Heart left ventricle (tissue), 13 donors: ENCODE measurements around the gene MEGF11.

Experiments
- POLR2A ChIP-seq, 2 donors: fragments of 450-650 bp; IDR thresholded peaks; one replicate each; pipeline ENCODE4 v1.6.1; 2017; ENCODE audit warnings: antibody characterized with exemption in 2 of 2, mild to moderate bottlenecking in 2 of 2, moderate library complexity in 2 of 2
- TF ChIP-seq, protein P1 (sequence below), 12 donors: fragments of 200-600 bp; sonication (generic) in 4 of 12; IDR thresholded peaks; one replicate each; pipeline versions ENCODE4 v1.5.0 to v1.8.0; 2018 to 2022; ENCODE audit warnings: antibody characterized with exemption in 12 of 12, mild to moderate bottlenecking in 5 of 12
- donor health status: ischemic (EF 13 %, LVEDD 7.1; RV severe dilation, severe dysfunction).
- donor health status: DM: no; HTN: yes; CAD: no.
- donor health status: DM: no; HTN: no; CAD: no.
- donor health status: ischemic (EF 25% LVEDD 6.9; RV normal size, moderate dysfunction).
- donor health status: ischemic (EF 25% LVEDD 5.7; RV mildly dilated, moderate dysfunction).
- donor health status: ischemic (EF 35%, LVEDD 5.7; RV mildly dilated, moderate dysfunction).
- donor health status: nonischemic (EF 11% LVEDD 7.7; RV severe dilation, severe dysfunction).
- donor health status: DM: yes; HTN: yes; CAD: no.
- donor health status: PGD.
- donor health status: ischemic (EF 29% LVEDD 5.4; RV normal size, mild dysfunction).
- donor health status: nonischemic (EF 23%, LVEDD 6.1; RV moderate dilation, normal function).

DNA sequence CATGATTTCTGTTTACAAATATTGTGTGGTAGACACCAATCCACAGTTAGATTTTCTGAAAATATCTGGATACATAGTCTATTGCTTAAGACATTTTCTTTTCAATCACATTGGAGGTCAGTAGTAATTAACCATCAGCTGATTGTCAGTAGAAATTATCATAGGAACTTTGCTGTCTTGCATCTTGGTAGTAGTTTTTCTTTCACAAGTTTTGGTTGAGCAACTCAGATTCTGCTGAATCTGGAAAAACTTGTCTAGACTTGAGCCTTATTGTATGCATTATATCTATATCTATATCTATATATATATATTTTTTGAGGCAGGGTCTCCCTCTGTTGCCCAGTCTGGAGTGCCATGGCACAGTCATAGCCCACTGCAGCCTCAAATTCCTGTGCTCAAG lies 380.3 kb downstream of the MEGF11 start:
- TF ChIP-seq, protein P1, sequence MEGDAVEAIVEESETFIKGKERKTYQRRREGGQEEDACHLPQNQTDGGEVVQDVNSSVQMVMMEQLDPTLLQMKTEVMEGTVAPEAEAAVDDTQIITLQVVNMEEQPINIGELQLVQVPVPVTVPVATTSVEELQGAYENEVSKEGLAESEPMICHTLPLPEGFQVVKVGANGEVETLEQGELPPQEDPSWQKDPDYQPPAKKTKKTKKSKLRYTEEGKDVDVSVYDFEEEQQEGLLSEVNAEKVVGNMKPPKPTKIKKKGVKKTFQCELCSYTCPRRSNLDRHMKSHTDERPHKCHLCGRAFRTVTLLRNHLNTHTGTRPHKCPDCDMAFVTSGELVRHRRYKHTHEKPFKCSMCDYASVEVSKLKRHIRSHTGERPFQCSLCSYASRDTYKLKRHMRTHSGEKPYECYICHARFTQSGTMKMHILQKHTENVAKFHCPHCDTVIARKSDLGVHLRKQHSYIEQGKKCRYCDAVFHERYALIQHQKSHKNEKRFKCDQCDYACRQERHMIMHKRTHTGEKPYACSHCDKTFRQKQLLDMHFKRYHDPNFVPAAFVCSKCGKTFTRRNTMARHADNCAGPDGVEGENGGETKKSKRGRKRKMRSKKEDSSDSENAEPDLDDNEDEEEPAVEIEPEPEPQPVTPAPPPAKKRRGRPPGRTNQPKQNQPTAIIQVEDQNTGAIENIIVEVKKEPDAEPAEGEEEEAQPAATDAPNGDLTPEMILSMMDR (IDR thresholded peaks at IDR 0.05), result no peak
- no peak for TF ChIP-seq POLR2A (IDR thresholded peaks at IDR 0.05)
